HG03103 (cell line): Measurements from ENCODE around the gene CPA5.
"Not testable (repeated sequence)": the region's sequence is repeated elsewhere in the genome, so short reads cannot be mapped to it uniquely, and the experiment has no call there.

ENCODE experiments used
- ATAC-seq: cut with Tn5 transposase; IDR thresholded peaks from one replicate; pipeline ENCODE4 v1.9.1; 2021; ENCODE audit warnings: low read depth; ENCODE audit not compliant: unreplicated experiment

Gene CPA5

DNA sequence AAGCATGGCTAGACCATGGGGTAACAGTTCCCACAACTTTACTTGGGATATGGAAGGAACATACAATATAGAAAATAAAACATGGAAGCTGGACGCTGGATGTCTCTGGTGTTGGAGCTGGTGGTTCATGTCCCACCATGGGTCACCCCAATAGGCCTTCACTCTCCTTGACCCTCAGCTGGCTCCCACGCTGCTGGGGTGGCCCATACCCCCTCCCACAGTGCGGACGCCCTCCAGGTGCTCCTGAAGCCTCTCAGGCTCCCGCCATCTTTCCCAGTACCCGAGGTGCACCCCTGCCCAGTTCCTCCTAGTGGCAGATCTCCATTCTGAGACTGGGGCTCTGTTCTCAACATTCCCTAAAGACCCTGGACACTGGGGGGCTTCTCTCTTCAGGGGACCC lies 29.9 kb downstream of the CPA5 start:
- no peak for ATAC-seq

- not testable (repeated sequence) for ATAC-seq
Observed at GRCh38 chr7:130376461-130376860, 31.8 kb downstream of the CPA5 start.

- ATAC-seq = no peak
Observed at GRCh38 chr7:130377178-130377577, 32.6 kb downstream of the CPA5 start.

- ATAC-seq = no peak
Observed at GRCh38 chr7:130379019-130379418, 34.4 kb downstream of the CPA5 start.

GRCh38 chr7:130379532-130379920 lies 34.9 kb downstream of the CPA5 start:
- ATAC-seq = no peak

GRCh38 chr7:130379921-130380860 lies 35.6 kb downstream of the CPA5 start, which contains the start of gene CPA1:
Gene CPA1 (plus strand): TSS chr7:130380494. CDS start chr7:130380521, 27 bp downstream.
- no peak for ATAC-seq

- no peak for ATAC-seq
Observed at GRCh38 chr7:130380861-130381455, 36.3 kb downstream of the CPA5 start.

DNA sequence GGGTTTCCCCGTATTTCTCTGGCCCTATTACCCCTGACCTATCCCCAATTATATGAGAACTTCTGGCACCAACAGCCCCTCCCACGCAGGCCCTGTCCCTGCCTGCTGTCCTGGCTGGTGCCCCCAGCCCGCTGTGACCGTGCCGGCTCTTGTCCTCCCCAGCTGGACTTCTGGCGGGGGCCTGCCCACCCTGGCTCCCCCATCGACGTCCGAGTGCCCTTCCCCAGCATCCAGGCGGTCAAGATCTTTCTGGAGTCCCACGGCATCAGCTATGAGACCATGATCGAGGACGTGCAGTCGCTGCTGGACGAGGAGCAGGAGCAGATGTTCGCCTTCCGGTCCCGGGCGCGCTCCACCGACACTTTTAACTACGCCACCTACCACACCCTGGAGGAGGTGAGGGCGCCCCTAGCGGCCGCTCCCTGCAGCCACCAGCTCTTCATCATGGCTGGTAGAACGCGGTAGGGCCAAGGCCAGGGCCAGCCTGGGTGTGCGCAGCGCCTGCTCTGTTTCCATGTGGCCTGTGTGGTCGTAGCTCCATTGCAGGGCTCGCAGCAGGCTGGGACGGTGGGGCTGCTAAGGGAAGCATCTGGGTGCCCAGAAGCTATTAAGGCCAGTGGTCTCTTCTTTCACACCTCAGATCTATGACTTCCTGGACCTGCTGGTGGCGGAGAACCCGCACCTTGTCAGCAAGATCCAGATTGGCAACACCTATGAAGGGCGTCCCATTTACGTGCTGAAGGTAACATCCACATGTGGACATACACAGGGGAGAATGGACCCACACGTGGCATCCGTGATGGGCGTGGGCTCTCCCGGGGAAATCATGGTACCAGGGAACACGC lies 37.1 kb downstream of the CPA5 start:
- no peak for ATAC-seq

DNA sequence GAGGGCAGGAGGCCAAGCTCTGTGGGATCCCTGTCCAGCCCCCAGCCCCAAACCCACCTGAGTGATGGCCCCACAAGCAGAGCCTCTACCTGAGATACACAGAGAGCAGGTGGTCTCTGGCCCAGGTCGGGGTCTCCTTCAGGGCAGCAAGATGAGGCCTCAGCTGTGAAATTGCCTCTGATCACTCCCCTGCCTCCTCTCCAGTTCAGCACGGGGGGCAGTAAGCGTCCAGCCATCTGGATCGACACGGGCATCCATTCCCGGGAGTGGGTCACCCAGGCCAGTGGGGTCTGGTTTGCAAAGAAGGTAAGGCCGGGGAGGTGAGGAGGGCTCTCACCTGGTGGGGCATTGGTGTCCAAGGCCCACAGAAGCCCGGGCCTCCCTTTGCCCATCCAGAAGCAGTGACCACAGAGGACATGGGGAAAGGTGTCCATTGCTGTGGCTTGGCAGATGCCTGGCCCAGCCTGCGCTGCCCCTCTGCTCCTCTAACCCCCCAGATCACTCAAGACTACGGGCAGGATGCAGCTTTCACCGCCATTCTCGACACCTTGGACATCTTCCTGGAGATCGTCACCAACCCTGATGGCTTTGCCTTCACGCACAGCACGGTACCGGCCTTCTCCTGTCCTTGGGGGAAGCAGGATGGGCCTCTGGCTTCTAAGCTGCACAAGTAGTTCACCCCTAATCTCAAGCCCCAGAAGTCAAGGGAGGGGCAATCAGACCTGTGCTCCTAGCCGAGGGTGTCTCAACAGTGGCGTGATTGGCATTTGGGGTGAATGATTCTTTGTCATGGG lies 38.8 kb downstream of the CPA5 start:
- no peak for ATAC-seq

- no peak for ATAC-seq
Observed at GRCh38 chr7:130384371-130384801, 39.8 kb downstream of the CPA5 start.

- no peak for ATAC-seq
Observed at GRCh38 chr7:130384841-130385599, 40.4 kb downstream of the CPA5 start.

- no peak for ATAC-seq
Observed at GRCh38 chr7:130385600-130386066, 41.0 kb downstream of the CPA5 start.

- ATAC-seq = no peak
Observed at GRCh38 chr7:130386876-130387275, 42.3 kb downstream of the CPA5 start.

DNA sequence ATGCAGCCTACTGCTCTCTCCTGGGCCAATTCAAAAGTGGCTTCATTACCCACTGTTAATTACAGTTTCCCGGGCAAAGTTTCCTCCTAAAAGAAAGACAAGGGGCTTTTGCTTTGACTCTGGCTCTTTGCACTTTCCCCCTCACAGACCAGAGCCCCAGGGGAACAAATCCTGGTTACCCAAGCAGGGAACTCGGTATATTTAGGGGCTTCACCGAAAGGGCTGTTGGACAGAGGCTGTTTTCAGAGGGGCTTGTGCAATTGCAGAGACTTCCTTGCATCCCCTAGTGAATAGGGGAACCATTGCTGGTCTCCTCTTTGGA lies 42.7 kb downstream of the CPA5 start:
- ATAC-seq = no peak

GRCh38 chr7:130387628-130388403 lies 43.2 kb downstream of the CPA5 start:
- ATAC-seq = no peak

GRCh38 chr7:130388671-130389070 lies 44.1 kb downstream of the CPA5 start:
- no peak for ATAC-seq

DNA sequence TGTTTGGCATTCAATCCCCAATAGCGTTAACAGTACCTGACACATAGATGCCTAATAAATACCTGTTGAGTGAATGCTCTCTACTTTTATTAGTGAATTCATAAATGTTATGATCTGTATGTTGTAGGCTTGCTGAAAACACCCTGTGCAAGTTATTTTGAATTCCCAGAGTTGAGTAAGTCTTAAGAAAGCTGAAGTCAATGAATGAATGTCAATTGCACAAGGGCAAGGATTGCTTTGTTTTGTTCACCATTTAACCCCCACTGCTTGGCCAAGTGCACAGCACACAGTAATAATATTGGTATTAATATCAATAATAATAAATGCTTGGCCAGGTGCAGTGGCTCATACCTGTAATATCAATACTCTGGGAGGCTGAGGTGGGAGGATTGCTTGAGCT lies 45.9 kb downstream of the CPA5 start:
- ATAC-seq = no peak

GRCh38 chr7:130393101-130393561 lies 48.5 kb downstream of the CPA5 start:
- ATAC-seq = no peak
